Cerebellar nuclear complex (tissue), 1 donor: ENCODE measurements around the gene TFIP11.

Experiments
- DNase-seq, 2 experiments: peaks; one replicate each; lab custom pipeline; 2025; lab: John Stamatoyannopoulos, UW

Gene TFIP11

GRCh38 chr22:26448334-26448733, 63.9 kb downstream of the TFIP11 start:
- DNase-seq: no peak

GRCh38 chr22:26447584-26448329, 64.5 kb downstream of the TFIP11 start:
- DNase-seq: peak in 1 of 2 experiments; percentile 55

- no peak for DNase-seq
Measured at GRCh38 chr22:26446808-26447515, 65.3 kb downstream of the TFIP11 start.

GRCh38 chr22:26445577-26446275, 66.5 kb downstream of the TFIP11 start:
- DNase-seq: no peak

GRCh38 chr22:26444777-26445176, 67.5 kb downstream of the TFIP11 start:
- no peak for DNase-seq

- no peak for DNase-seq
Measured at GRCh38 chr22:26443901-26444690, 68.2 kb downstream of the TFIP11 start.

- DNase-seq: no peak
Measured at GRCh38 chr22:26442086-26442756, 70.1 kb downstream of the TFIP11 start.
